H1 (cell line): ENCODE data around the gene SPATA7.

Experiments used
- EZH2 ChIP-seq: fragments of 200-600 bp; sonication (generic); IDR thresholded peaks from 2 replicates; pipeline ENCODE4 v1.7.1; 2012; ENCODE audit warnings: low read depth, mild to moderate bottlenecking, moderate library complexity, low read length, inconsistent platforms; ENCODE audit not compliant: severe bottlenecking
- RAD21 ChIP-seq, 2 experiments: IDR thresholded peaks in 1 of 2; conservative IDR thresholded peaks in 1 of 2; 2 replicates each; pipeline ENCODE4 v1.6.1; 2011; ENCODE audit warnings: low read depth in 2 of 2, low read length in 2 of 2, improper control_type of control experiment in 1 of 2, inconsistent platforms in 1 of 2, mild to moderate bottlenecking in 1 of 2, moderate library complexity in 1 of 2
- SP1 ChIP-seq: IDR thresholded peaks from 2 replicates; pipeline ENCODE4 v1.6.1; 2011; ENCODE audit warnings: low read depth, low read length
- SRF ChIP-seq: IDR thresholded peaks from 2 replicates; pipeline ENCODE4 v1.6.1; 2011; ENCODE audit warnings: mild to moderate bottlenecking, low read depth, low read length, moderate library complexity
- TCF12 ChIP-seq: IDR thresholded peaks from 2 replicates; pipeline ENCODE4 v1.6.1; 2011; ENCODE audit warnings: low read depth, mild to moderate bottlenecking, low read length
- TF ChIP-seq, protein P1 (sequence below), 3 experiments: IDR thresholded peaks; 1 replicate in 2 of 3; 2 replicates in 1 of 3; pipeline versions ENCODE4 v1.5.1 to v1.6.1; 2011; ENCODE audit warnings: low read length in 3 of 3, mild to moderate bottlenecking in 3 of 3, inconsistent platforms in 2 of 3, low read depth in 1 of 3, moderate library complexity in 1 of 3; ENCODE audit not compliant: insufficient read depth in 1 of 3; ENCODE audit errors: control extremely low read depth in 1 of 3

DNA sequence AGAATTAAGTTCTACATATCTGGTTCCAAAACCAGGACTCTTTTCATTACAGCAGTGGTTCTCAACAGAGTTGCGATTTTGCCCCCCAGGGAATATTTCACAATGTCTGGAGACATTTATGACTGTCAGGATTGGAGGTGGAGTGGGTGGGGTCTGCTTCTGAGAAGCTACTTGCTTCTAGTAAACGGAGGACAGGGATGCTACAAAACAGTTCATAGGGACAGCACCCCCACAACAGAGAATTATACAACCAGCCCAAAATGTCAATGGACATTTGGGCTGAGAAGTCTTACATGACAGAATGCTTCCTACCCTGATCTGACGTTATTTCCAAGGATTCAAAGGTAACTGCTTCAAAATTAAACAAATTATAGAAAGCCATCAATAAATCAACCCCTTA, 739 bp upstream of the SPATA7 start:
- TF ChIP-seq, protein P1, sequence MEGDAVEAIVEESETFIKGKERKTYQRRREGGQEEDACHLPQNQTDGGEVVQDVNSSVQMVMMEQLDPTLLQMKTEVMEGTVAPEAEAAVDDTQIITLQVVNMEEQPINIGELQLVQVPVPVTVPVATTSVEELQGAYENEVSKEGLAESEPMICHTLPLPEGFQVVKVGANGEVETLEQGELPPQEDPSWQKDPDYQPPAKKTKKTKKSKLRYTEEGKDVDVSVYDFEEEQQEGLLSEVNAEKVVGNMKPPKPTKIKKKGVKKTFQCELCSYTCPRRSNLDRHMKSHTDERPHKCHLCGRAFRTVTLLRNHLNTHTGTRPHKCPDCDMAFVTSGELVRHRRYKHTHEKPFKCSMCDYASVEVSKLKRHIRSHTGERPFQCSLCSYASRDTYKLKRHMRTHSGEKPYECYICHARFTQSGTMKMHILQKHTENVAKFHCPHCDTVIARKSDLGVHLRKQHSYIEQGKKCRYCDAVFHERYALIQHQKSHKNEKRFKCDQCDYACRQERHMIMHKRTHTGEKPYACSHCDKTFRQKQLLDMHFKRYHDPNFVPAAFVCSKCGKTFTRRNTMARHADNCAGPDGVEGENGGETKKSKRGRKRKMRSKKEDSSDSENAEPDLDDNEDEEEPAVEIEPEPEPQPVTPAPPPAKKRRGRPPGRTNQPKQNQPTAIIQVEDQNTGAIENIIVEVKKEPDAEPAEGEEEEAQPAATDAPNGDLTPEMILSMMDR (IDR thresholded peaks at IDR 0.05; ENCODE audit: control extremely low read depth in 1 of 3, insufficient read depth in 1 of 3, low read depth in 1 of 3, low read length in 3 of 3), result no peak
- TF ChIP-seq TCF12, result no peak
- TF ChIP-seq SP1, result no peak
- no peak for TF ChIP-seq SRF
- TF ChIP-seq RAD21 (IDR thresholded peaks at IDR 0.05 in 1 of 2, conservative IDR thresholded peaks at IDR 0.05 in 1 of 2; ENCODE audit: low read depth in 2 of 2, low read length in 2 of 2), result no peak
- no peak for TF ChIP-seq EZH2
